Calu3 (cell line): ENCODE results near the gene LYRM7. TPM values are rescaled to one million over a fixed set of nuclear protein-coding genes. Genes with fewer than 3 reads are reported as not detected.

Experiments
- BruUV-seq: library from RNA; stranded (reverse); fragments of 400-500 nt; replicated peaks from 2 replicates; lab custom pipeline; 2021; lab: Mats Ljungman, UMichigan
- CTCF ChIA-PET: fragments of 300-600 bp; sonication (Branson Sonifier 250); formaldehyde crosslinking; loops from one replicate; lab custom pipeline; 2022; ENCODE audit warnings: antibody characterized with exemption; lab: Charles Lee
- DNase-seq: peaks from one replicate; pipeline ENCODE4 v3.0.0; 2022
- H3K27ac Mint-ChIP-seq: one replicate; pipeline ENCODE4 v1.8.0; 2022; ENCODE audit warnings: mixed read lengths; ENCODE audit not compliant: unreplicated experiment
- H3K27me3 Mint-ChIP-seq: one replicate; pipeline ENCODE4 v1.8.0; 2022; ENCODE audit warnings: mixed read lengths; ENCODE audit not compliant: unreplicated experiment
- H3K36me3 Mint-ChIP-seq: one replicate; pipeline ENCODE4 v1.8.0; 2022; ENCODE audit warnings: mild to moderate bottlenecking, moderate library complexity, mixed read lengths; ENCODE audit not compliant: insufficient read depth, unreplicated experiment
- H3K4me1 Mint-ChIP-seq: one replicate; pipeline ENCODE4 v1.8.0; 2022; ENCODE audit warnings: mild to moderate bottlenecking, low read depth, mixed read lengths; ENCODE audit not compliant: unreplicated experiment
- H3K4me3 Mint-ChIP-seq: one replicate; pipeline ENCODE4 v1.8.0; 2022; ENCODE audit warnings: mild to moderate bottlenecking, low read depth, moderate library complexity, mixed read lengths; ENCODE audit not compliant: unreplicated experiment
- H3K9me3 Mint-ChIP-seq: one replicate; pipeline ENCODE4 v1.8.0; 2022; ENCODE audit warnings: low read depth, mixed read lengths; ENCODE audit not compliant: unreplicated experiment
- intact Hi-C: fragments of 100-400 bp; cut with micrococcal nuclease; formaldehyde crosslinking; loops from one replicate; pipeline ENCODE4 v1.10.0; 2022; ENCODE audit not compliant: unreplicated experiment
- total RNA-seq: library from RNA; stranded (reverse); gene quantifications from 2 replicates; pipeline ENCODE4 v1.2.3, GENCODE V29; 2022
- TF ChIP-seq, protein P1 (sequence below): fragments of 200-600 bp; IDR thresholded peaks from one replicate; pipeline ENCODE4 v1.8.0; 2022; ENCODE audit warnings: antibody characterized with exemption; ENCODE audit not compliant: unreplicated experiment

The LYRM7 gene
- total RNA-seq, 1 experiment from 2014 or later, result 12.6 TPM

- CTCF ChIA-PET, result interaction anchor here (0.7 kb wide), 1 partner anchor 242 kb away, joined by 3 read pairs; no protein-coding TSS in a partner anchor
- Mint-ChIP-seq H3K27ac (no peak overlapping the region), H3K4me3 (no peak overlapping the region), H3K27me3 (no peaks in the 10 kb centered on the region), H3K9me3 (no peaks in the 10 kb centered on the region), H3K36me3 (no peaks in the 10 kb centered on the region), H3K4me1 (no peaks in the 10 kb centered on the region)
- intact Hi-C loops, result no loop called here
- TF ChIP-seq, protein P1, sequence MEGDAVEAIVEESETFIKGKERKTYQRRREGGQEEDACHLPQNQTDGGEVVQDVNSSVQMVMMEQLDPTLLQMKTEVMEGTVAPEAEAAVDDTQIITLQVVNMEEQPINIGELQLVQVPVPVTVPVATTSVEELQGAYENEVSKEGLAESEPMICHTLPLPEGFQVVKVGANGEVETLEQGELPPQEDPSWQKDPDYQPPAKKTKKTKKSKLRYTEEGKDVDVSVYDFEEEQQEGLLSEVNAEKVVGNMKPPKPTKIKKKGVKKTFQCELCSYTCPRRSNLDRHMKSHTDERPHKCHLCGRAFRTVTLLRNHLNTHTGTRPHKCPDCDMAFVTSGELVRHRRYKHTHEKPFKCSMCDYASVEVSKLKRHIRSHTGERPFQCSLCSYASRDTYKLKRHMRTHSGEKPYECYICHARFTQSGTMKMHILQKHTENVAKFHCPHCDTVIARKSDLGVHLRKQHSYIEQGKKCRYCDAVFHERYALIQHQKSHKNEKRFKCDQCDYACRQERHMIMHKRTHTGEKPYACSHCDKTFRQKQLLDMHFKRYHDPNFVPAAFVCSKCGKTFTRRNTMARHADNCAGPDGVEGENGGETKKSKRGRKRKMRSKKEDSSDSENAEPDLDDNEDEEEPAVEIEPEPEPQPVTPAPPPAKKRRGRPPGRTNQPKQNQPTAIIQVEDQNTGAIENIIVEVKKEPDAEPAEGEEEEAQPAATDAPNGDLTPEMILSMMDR, result no peak
- no TSS peak for BruUV-seq
- no peak for DNase-seq
Observed at GRCh38 chr5:131228646-131229045, 57.9 kb downstream of the LYRM7 start.

DNA sequence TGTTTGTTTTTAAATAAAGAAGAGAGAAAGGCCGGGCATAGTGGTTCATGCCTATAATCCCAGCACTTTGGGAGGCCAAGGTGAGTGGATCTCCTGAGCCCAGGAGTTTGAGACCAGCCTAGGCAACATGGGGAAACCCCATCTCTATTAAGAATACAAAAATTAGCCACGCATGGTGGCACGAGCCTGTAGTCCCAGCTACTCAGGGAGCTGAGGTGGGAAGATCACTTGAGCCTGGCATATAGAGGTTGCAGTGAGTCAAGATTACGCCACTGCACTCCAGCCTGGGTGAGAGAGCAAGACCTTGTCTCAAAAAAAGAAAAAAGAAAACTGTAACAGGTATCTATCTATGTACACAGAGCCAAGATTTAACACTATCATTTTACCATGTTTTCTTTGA is 58.9 kb downstream of the LYRM7 start:
- CTCF ChIA-PET, result no interaction called here
- Mint-ChIP-seq H3K9me3 (no peaks in the 10 kb centered on the region), H3K27ac (no peak overlapping the region), H3K36me3 (no peaks in the 10 kb centered on the region), H3K4me1 (no peaks in the 10 kb centered on the region), H3K27me3 (no peaks in the 10 kb centered on the region), H3K4me3 (no peak overlapping the region)
- no peak for DNase-seq
- intact Hi-C loops, result no loop called here
- no TSS peak for BruUV-seq
- TF ChIP-seq, protein P1, result no peak

DNA sequence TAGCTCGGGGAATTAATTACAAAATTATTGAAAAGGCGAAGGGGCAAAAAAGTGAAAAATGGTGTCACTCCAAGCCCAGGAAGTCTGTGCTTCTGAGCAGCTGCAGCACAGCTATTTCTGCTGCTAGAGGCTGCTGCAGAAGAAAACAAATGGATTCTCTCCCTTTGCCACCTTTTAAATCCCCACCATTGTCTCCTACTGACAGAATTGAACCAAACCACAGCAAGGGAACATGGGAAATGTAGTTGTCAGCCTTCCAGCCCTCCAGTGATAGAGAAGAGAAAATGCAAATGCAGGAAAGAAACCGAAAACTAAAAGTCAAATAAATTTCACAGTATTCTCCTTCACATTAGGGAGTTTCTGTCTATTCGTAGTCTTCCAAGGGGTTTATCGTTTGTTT is 59.7 kb downstream of the LYRM7 start:
- CTCF ChIA-PET, result no interaction called here
- Mint-ChIP-seq H3K9me3 (no peaks in the 10 kb centered on the region), H3K4me3 (no peak overlapping the region), H3K27me3 (no peaks in the 10 kb centered on the region), H3K4me1 (no peaks in the 10 kb centered on the region), H3K27ac (no peak overlapping the region), H3K36me3 (no peaks in the 10 kb centered on the region)
- intact Hi-C loops, result no loop called here
- TF ChIP-seq, protein P1, result no peak
- no TSS peak for BruUV-seq
- no peak for DNase-seq

DNA sequence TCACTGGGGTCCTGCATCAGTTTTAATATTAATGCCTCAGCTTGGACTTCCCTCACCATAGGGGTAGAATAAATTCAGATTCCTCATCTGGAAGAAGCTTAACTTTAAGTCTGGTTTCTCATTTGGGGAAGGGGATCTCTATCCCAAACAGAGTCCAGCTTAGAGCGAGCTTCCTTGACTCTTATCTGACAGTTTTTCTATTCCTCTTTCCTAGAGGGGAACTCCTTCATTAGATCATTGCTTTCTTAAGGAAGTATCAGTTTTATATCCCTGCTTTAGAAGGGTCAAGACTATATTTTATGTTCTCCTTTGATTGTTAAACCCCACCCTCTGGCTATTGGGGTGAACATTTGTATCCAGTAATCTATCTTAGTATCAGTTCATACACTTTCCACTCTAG is 68.9 kb downstream of the LYRM7 start:
- TF ChIP-seq, protein P1, result no peak
- CTCF ChIA-PET, result interaction anchor here (0.6 to 1.6 kb wide), 3 partner anchors 8 to 23 kb away, joined by 3 to 7 read pairs (median 3); no protein-coding TSS in a partner anchor
- no peak overlapping the region for H3K4me3 Mint-ChIP-seq
- no peak overlapping the region for H3K27ac Mint-ChIP-seq
- no peaks in the 10 kb centered on the region for H3K27me3 Mint-ChIP-seq
- intact Hi-C loops, result no loop called here
- BruUV-seq, result no TSS peak
- peaks cover 19% of the 10 kb centered on the region for H3K4me1 Mint-ChIP-seq
- no peaks in the 10 kb centered on the region for H3K36me3 Mint-ChIP-seq
- DNase-seq, result no peak
- H3K9me3 Mint-ChIP-seq, result no peaks in the 10 kb centered on the region
